Activated gamma-delta T cell treated with anti-CD3 and anti-CD28 coated beads, Interleukin-2, amount 50 U/mL, for 16 hours (primary cell): Measurements from ENCODE around the gene TXNDC17.
"Not testable (repeated sequence)": the region's sequence is repeated elsewhere in the genome, so short reads cannot be mapped to it uniquely, and the experiment has no call there.

ENCODE experiments used
- DNase-seq: peaks from one replicate; pipeline ENCODE4 v3.0.0-alpha.2; 2020; ENCODE audit warnings: low read depth

TXNDC17 gene

GRCh38 chr17:6640536-6641246 lies at the start of gene TXNDC17, which contains the start of gene KIAA0753:
Gene TXNDC17, plus strand, starts transcription at chr17:6641060. Its CDS starts 23 bp downstream, at chr17:6641083.
Gene KIAA0753, minus strand, starts transcription at chr17:6640711. Its CDS starts 5,608 bp downstream, at chr17:6635103.
- peak; percentile 88 for DNase-seq

GRCh38 chr17:6591599-6592158 lies 49.2 kb upstream of the TXNDC17 start:
- DNase-seq = no peak

GRCh38 chr17:6592173-6592572 lies 48.7 kb upstream of the TXNDC17 start:
- no peak for DNase-seq

GRCh38 chr17:6593371-6593770 lies 47.5 kb upstream of the TXNDC17 start:
- DNase-seq = not testable (repeated sequence)

- no peak for DNase-seq
These were observed 44.8 kb upstream of the TXNDC17 start for GRCh38 chr17:6596081-6596480.

GRCh38 chr17:6596511-6596910 lies 44.3 kb upstream of the TXNDC17 start:
- DNase-seq = no peak

GRCh38 chr17:6596941-6597340 lies 43.9 kb upstream of the TXNDC17 start:
- no peak for DNase-seq

- no peak for DNase-seq
These were observed 43.1 kb upstream of the TXNDC17 start for GRCh38 chr17:6597727-6598126.

- no peak for DNase-seq
These were observed 41.5 kb upstream of the TXNDC17 start for GRCh38 chr17:6599364-6599763.

- no peak for DNase-seq
These were observed 38.7 kb upstream of the TXNDC17 start for GRCh38 chr17:6602141-6602540.

GRCh38 chr17:6603744-6604325 lies 37.0 kb upstream of the TXNDC17 start:
- DNase-seq = no peak

GRCh38 chr17:6605142-6605541 lies 35.7 kb upstream of the TXNDC17 start:
- no peak for DNase-seq

- DNase-seq = no peak
These were observed 32.5 kb upstream of the TXNDC17 start for GRCh38 chr17:6608321-6608720.

- no peak for DNase-seq
These were observed 30.8 kb upstream of the TXNDC17 start for GRCh38 chr17:6610011-6610410.

GRCh38 chr17:6611231-6611630 lies 29.6 kb upstream of the TXNDC17 start:
- no peak for DNase-seq

- no peak for DNase-seq
These were observed 16.9 kb upstream of the TXNDC17 start for GRCh38 chr17:6623941-6624340.

GRCh38 chr17:6626616-6627015 lies 14.2 kb upstream of the TXNDC17 start:
- DNase-seq = no peak

- no peak for DNase-seq
These were observed 13.8 kb upstream of the TXNDC17 start for GRCh38 chr17:6627019-6627418.

GRCh38 chr17:6630390-6630789 lies 10.5 kb upstream of the TXNDC17 start:
- DNase-seq = no peak

- DNase-seq = no peak
These were observed 8.3 kb upstream of the TXNDC17 start for GRCh38 chr17:6632530-6632929.

- no peak for DNase-seq
These were observed 7.6 kb upstream of the TXNDC17 start for GRCh38 chr17:6633263-6633662.

- no peak for DNase-seq
These were observed 4.8 kb upstream of the TXNDC17 start for GRCh38 chr17:6636105-6636504.
